Stimulated activated CD4-positive, alpha-beta T cell treated with anti-CD3 and anti-CD28 coated beads, Interleukin-15, amount 100 ng/mL, for 48 hours (primary cell): ENCODE results near the gene FOXL1.

Experiments
- DNase-seq, 2 donors: peaks; one replicate each; pipeline ENCODE4 v3.0.0-alpha.2; 2020; ENCODE audit warnings: low read depth in 2 of 2

Gene FOXL1

DNA sequence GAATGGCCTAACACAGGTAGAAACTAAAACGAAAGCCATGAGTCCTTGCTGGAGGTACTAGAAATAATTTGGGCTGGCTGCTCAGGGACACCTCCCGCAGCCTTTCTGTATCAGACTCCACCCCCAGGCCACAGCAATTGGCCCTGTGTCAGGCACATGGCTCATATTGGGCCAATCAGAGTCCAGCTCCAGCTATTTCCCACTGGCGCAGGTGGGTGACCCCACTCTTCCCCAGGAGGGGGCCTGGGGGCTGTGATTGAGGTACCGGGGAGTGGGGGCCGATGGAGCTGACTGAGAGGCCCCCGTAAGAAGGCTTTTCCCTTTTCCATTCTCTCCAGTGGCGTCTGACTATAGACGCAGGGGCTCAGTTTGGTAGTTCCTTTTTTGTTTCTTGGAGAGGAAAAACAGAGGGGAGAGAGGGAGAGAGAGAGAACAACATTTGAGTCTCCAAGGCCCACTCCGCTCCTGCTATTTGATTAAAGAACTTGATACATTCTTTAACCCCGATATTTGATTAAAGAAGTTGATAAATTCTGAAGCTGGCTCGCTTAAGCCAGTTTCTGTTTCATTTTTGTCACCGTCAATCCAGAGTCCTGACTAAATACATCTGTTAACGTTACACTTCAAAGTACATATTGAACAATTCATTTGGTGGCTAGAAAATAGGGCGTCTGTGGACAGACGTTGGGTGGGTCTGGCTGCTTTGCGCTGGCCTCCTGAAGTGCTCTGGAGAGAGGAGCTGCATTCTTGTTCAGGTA, 26.3 kb downstream of the FOXL1 start:
- DNase-seq, result peak in 1 of 2 donors; percentile 7

DNA sequence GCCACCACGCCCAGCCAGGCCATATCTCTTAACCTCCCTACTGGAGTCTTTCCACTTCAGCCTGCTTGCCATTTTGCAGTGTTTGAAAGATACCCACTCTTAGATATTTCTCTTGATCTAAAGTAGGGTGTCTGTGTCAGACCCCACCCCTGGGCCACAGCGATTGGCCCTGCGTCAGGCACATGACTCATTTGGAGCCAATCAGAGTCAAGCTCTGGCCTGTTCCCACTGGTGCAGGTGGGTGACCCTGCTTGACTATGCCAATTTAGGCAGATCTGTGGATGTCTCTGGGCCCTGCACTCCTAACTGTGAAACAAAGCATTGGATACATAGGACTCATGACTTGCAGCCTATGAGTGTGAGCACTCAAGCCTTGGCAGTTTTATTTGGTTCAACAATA, 27.6 kb downstream of the FOXL1 start:
- DNase-seq, result no peak

DNA sequence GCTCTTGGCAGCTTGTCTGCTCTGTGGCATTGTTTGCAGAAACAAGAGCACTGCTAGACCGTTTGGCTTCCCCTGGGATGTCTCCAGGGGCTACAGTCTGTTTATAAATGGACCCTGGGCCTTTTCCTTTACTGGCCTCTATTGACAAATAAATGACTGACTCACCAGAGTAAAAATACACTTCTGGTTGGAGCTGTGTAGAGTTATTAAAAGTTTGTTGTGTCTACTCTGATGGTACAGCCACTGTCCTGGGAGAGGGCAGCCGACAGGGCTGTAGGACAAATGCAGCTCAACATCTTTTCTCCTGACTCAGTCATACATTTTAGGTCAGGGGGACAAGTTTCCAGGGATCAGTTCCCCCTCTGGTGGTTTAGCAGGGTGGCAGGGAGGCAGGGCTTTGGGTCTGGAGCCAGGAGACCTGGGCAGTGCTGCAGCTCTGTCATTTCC, 30.0 kb downstream of the FOXL1 start:
- DNase-seq, result no peak

DNA sequence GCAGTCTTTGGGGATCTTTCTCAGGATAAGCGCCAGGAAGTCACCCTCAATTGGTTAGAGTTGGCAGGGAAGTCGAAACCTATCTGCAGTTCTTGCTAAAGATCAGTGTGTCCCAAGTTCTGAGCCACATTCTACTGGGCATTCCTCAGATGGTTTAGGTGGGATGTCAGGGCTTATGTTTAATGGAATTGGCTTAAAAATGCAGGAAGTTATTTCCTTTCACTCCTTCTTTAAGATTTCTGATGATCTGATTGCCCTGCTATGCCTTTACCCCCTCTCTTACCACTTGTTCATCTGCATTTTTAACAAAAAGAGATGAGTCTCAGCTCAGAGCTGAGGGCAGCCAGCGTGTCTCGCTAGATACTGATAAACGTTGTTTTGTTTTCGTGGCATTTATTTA, 30.8 kb downstream of the FOXL1 start:
- no peak for DNase-seq

DNA sequence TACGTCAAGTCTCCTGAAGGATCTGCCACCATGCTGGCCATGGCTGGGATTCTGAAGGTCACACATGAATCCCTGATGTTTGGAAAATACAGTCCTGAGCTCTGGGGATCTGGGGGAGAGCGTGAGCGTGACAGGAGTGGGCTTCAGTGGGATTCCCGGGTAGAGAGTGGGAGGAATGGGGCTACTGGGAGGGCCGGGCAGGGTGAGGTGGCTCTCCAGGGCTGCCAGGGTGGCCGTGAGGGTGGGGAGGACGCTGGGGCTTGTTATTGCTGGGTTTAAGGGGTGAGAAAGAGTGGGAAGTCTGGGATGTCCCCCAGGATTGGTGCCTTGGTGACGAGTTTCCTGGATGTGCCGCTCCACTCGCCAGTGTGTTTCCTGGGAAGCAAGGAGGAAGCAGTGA, 31.3 kb downstream of the FOXL1 start:
- DNase-seq, result no peak

DNA sequence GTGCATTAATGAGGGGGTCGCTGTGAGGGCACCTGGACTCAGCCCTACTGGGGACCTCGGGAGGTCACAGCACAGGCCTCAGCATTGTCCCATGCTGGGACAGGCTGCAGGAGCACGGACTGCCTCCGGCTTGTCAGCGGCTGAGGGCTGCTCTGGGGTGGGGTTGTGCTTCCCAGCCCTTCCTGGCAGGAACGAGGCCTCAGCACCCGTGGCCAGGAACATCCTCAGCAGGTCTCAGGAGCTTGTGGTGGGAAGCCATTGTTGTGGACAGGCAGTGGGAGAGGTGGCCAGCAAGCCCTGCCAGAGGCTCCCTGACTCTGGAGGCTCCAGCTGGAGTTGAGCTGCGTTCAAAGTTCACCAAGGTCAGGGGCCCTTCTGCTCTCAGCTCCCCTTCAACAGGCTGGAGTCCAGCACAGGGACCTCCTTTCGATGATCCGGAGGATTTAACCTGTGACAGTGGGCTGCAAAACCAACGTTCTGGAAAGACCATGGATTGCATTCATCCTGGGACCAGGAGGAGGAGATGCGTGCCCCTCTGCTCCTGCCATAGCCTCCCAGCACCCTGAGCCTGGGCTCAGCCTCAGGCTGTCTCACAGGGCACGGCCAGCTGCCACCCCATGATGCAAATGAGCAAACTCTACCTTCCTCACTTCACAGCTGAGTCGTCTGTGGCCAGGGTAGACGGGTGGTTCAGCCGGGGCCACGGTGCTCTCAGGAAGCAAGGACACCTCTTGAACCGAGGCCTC, 32.6 kb downstream of the FOXL1 start:
- no peak for DNase-seq

DNA sequence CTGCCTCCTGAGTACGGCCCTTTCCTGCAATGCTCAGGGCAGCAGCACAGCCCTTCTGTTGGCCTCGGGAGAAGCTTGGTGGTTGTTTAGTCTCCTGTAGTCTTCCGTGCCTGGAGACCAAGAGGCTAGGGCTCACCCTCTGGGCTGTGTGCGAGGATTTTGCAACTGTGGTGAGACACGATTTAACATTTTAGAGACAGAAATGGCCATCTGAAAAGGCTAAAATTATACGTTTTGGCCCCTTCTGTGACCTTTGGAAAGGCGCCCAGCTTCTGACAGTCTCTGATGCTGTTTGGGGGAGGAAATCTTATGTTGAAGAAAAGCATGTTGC, 33.1 kb downstream of the FOXL1 start:
- DNase-seq, result no peak

DNA sequence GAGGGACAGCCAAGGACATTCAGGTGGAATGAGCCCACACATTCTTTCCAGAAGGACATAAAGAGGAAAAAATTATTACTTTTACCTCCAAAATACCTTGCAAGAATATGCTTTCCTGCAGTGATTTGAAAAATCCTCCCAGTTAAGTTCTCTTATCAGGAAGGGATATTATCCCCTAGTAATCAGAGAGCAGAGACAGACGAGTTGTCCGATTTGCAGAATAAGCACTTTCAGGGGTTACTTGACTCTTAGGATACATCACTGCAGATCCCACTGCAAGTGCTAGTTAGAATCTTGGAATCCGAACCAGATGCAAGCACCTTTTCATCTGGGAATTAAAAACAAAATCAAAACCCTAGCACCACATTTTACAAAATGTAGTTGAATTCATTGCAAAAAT, 33.6 kb downstream of the FOXL1 start:
- no peak for DNase-seq

DNA sequence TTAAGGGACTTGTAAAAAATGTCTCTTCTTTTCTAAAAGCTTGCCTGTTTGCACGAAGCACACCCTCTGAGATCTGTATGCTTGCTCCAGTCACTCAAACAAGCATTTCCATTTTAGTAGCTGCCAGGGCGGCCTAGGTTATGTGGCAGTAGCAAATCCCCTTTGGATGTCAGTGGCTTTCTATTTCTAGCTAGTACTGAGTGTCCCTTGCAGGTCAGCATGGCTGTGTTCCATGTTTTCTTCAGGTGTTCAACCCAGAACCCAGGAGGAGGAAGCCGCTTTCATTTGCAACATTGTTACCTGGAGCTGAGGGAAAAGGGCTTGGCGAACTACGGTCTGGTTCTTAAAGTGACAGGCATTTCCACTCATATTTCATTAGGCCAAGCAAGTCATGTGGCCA, 36.4 kb downstream of the FOXL1 start:
- no peak for DNase-seq

DNA sequence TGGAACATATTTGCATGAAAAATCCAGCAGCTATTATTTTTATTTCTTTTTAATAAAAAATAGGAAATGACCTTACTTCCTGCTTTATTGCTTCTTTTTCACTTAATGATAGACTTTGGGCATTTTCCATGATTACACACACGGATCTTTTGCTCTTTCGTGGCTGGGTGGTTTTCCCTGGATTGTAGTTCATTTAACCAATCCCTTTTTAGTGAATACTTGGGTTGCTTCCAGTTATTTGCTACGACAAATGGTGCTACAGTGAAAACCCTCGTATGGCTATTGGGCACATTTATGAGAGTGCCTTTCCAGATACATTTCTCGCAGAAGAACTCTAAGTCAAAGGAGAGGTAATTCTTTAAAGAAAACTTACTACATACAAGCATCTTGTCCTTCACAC, 38.6 kb downstream of the FOXL1 start:
- no peak for DNase-seq

DNA sequence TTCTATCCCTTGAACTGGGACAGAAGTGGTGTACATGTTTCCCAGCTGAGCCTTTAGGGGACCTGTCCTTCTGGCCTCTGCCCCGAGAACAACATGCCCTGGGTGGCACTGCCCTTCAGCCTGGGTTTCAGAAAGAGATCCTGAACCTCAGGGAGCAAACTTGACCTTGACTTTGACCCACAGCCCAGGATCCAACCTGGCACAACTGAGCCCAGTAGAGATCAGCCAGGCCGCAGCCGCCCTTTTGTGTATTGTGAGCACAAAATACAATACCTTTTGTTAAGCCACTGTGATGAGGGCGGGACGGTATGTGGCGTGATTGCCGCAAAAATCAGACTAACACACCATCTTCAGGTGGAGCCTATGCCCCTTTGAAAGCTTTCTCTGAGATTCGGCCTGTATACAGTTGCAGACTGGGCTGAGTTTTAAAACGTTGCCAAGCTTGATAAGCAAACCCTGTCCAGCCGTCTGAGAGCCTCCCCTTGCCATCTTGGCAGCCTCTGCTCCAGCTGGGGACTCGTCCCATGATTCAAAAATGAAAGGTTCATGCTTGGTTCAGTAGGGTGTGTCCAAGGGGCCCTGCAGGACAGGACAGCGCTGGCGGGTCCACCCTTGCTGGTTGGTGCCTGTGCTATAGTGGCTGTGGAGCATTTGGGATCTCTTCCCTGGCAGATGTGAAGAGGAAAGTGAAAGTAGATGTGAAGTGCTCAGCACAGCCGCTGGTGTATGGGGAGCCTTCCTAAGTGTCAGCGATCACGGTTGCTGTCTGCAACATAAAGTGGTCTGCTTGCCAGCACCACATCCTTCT, 40.3 kb downstream of the FOXL1 start:
- DNase-seq, result no peak

DNA sequence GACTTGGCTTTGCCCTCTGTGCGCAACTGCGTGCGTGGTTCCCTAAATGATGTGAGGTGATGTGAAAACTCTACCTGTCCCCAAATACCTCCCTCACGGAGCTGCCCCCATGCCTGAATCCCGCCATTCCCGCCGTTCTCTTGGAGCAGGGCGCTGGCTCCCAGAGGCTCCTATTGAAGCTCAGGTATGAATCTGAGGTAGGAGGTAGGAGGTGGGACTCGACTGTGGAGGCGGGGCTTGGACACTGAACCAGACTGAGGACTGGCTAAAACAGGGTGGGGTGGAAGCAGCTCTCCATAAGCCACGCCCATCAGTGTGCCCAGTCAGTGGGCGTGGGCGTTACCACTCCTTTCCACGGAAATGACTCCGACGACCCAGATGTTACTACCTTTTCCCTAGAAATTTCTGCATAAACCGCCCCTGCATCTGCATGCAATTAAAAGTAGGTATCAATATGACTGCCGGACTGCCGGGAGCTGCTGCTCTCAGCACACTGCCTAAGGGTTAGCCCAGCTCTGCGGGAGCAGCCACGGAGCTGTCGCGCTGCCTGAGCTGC, 41.0 kb downstream of the FOXL1 start:
- DNase-seq, result peak in 1 of 2 donors; percentile 7

DNA sequence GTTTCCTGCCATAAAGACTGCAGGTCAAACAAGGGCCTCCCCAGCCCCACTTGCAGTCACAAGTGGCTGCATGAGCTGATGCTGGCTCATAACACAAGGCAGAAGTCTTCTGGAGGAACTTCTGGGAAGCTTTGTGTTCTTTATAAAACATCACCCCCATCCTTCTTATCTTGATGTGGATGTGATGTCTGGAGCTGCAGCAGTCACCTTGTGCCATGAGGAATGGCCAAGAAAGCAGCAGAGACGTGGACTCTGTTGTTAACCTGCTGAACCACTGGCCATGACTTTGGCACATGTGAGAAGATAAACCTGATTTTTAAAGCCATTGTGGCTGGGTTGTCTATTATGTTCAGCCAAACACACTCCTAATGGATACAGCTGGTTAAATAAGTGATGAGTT, 41.8 kb downstream of the FOXL1 start:
- no peak for DNase-seq

DNA sequence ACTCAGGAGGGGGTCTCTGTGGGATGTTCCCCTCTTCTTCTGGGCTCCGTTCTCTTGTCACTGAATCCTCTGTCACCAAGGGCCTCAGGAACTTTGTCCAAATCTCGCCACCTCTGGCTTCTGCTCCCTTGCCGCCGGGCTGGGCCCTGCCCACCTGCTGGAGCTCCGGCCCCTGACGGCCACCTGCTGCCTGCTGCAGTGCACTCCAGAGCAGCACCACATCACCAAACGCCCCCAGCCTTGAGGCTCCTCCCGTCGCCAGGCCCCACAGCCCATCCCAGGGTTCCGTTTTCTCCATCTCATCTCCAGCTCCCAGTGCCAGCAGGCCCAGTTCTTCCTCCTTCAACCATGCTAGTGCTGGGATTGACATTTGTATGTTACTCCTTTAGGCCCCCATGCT, 43.6 kb downstream of the FOXL1 start:
- DNase-seq, result no peak

DNA sequence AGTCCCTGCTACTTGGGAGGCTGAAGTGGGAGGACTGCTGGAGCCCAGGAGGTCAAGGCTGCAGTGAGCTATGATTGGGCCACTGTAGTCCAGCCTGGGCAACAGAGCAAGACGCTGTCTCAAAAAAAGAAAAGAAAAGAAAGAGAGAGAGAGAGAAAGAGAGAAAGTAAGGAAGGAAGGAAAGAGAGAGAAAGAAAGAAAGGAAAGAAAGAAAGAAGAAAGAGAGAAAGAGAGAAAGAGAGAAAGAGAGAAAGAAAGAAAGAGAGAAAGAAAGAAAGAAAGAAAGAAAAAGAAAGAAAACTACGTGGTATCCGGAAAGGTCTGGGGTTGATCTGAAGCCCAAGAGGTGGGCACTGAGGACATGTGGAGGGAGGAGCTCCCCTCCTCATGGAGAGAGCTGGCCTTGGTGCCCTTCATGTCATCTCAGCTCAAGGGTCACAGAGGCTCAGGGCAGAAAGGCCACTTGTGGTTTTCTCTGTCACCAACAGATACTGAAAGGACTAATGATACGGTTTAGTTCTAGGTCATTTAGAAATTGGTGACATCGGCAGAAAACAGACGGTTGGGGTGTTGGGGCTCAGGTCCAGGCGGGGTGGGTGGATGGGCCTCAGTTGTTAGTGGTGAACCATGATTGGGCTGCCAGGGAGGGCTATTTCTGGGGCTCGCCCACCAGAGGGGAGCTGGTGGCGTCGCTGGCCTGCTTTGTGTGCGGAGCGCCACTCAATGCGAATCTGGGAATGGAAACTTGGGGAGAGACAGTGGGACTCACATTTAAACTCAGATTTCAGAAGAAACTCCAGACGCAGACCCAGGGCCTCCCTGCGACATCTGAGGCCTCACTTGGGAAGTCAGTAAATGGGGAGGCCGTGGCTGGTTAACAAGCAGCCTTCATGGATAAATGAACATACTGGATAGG, 44.6 kb downstream of the FOXL1 start:
- no peak for DNase-seq

DNA sequence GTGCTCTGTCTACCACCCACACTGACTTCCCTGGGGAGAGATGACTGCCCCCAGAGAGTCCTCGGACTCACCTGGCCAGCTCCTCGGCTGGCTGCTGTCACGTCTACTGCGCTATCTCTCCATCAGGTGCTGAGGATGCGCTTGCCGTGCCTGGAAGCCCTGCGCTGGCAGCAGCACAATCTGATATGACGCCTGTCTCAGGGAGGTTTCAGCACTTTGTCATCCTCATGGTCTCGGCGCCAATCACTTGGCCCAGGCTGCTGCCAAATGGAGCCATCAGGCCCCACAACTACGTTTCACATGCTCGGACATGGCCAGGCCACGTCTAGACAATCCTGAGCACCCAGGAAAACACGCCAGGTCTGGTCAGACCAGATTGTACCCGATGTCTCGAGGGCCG, 46.7 kb downstream of the FOXL1 start:
- no peak for DNase-seq

DNA sequence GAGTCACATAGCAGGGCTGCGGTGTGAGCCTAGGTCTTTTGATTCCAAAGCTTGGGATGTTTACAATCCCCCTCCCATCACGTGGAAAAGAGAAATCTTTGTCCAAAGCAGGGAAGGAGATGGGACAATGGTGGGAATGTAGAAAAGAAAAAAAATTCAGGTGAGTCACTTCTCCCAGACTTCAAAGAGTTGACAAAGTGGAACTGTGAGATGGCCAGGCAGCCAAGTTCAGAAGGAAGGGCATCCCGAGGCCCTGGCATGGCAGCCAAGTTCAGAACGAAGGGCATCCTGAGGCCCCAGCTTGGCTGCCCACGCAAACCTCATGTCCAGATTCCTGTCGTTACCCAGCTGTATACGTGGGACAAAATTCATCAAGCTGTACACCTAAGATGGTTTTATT, 47.5 kb downstream of the FOXL1 start:
- no peak for DNase-seq

DNA sequence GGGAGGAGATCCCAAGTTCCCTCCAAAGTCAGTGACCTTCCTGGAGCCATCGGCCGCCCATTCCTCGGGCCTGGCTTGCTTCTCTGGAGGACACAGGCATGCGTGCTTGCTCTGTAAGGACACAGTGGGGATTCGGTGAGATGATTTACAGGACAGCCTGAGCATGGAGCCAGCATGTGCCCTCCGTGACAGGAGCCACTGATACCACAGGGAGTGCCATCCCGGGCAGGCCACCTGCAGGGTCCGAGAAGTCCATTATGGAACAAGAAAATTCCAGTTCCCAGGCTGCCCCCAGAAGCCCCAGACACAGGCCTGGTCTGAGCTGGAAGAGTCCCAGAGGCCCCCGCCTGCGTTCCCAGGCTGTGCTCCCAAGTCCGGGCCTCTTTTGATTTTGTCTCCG, 47.9 kb downstream of the FOXL1 start:
- DNase-seq, result no peak

DNA sequence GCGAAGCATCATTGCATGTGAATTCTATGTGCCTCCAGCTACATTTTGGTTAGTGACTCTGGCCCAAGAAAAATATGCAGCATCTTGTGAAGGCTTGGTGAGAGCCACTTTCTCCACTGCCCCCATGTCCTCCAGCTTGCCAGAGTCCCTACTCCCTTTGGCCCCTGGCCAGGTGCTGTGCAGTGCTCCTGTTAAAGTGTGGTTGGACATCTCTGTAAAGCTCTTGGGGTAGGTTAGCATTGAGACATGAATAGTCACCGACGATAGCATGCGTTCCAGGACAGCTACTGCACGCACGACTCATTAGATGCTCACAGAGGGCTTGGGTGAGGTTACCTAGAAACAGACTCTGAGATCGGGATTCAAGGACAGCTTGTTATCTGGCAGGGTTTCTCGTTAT, 48.6 kb downstream of the FOXL1 start:
- no peak for DNase-seq

DNA sequence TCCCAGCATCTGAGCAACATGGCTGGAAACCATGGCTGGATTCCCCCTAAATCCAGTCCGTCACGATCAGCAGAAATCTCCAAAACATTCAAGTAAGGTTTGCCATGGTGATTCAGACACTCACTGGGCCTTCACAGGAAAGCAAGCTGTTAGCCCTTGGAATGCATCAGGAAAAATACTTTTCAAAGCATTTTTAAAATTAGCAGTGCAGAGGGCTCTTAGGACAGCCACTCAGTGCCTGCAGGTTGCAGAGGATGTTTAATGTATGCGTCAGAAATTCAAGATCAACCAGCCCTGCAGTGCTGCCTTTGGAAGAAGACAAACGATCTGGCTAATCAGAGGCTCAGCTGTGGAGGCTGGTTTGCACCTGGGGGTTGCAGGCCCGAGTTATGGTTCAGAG, 50.3 kb downstream of the FOXL1 start:
- no peak for DNase-seq

DNA sequence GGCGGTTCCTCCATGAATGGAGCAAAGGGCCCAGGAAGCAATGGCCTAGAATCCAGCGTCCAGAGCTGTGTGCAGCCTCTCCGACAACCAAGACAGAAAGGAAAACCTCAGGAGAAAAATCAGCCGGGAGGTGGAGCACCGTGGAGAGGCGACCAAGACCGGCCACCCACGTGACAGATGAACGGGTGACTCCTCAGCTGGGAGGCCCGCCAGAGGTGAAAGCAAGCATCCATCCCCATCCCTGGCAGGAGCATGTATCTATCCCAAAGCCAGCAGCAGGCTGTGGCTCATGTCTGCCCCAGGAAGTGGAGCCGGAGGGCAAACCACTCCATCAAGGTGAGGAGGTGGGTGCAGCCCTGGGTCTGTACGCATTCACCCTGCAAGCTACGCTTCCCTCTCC, 52.1 kb downstream of the FOXL1 start:
- DNase-seq, result no peak
